Breast epithelium (tissue), 4 donors: Measurements from ENCODE around the gene KIAA0232. TPM values are rescaled to one million over a fixed set of nuclear protein-coding genes. Genes with fewer than 3 reads are reported as not detected.

Source experiments
- DNase-seq, 2 donors: peaks; one replicate each; pipeline ENCODE4 v3.0.0-alpha.2; 2019; ENCODE audit warnings: low spot score in 2 of 2
- H3K27ac ChIP-seq, 2 donors: fragments of 200-600 bp; sonication (generic) in 1 of 2; one replicate each; pipeline ENCODE4 v1.5.1; 2016 to 2019; ENCODE audit warnings: mild to moderate bottlenecking in 1 of 2
- H3K27me3 ChIP-seq, 2 donors: fragments of 200-600 bp; sonication (generic) in 1 of 2; one replicate each; pipeline versions ENCODE4 v1.5.1 to v1.6.0; 2017 to 2019; ENCODE audit warnings: control low read depth in 1 of 2, mild to moderate bottlenecking in 1 of 2
- H3K36me3 ChIP-seq: fragments of 200-600 bp; one replicate; pipeline ENCODE4 v1.5.1; 2019
- H3K4me1 ChIP-seq, 2 donors: fragments of 200-600 bp; sonication (generic); one replicate each; pipeline ENCODE4 v1.5.1; 2016 to 2019; ENCODE audit warnings: control low read depth in 1 of 2
- H3K4me3 ChIP-seq, 3 donors: fragments of 200-600 bp; sonication (generic); 1 replicate in 2 of 3; 2 replicates in 1 of 3; pipeline ENCODE4 v1.5.1; 2016 to 2019; ENCODE audit warnings: mild to moderate bottlenecking in 3 of 3, moderate library complexity in 2 of 3
- H3K9me3 ChIP-seq, 2 donors: fragments of 200-600 bp; sonication (generic) in 1 of 2; one replicate each; pipeline ENCODE4 v1.5.1; 2016 to 2019; ENCODE audit warnings: control low read depth in 1 of 2
- POLR2A ChIP-seq: fragments of 450-650 bp; IDR thresholded peaks from one replicate; pipeline ENCODE4 v1.6.1; 2016; ENCODE audit warnings: antibody characterized with exemption, mild to moderate bottlenecking, moderate library complexity
- POLR2AphosphoS5 ChIP-seq, 3 donors: sonication (generic); formaldehyde crosslinking; IDR thresholded peaks; one replicate each; pipeline ENCODE4 v1.6.1; 2017; ENCODE audit warnings: antibody characterized with exemption in 3 of 3
- intact Hi-C: fragments of 100-400 bp; cut with DNase I; formaldehyde crosslinking; loops from one replicate; pipeline ENCODE4 v1.15.1; 2023; ENCODE audit warnings: low total_unique reads
- total RNA-seq, 3 donors: library from RNA; depleted of rRNA; stranded (reverse); fragments of >200 nt; gene quantifications; one replicate each; pipeline ENCODE4 v1.1.0, GENCODE V29; 2016
- TF ChIP-seq, protein P1 (sequence below), 3 donors: fragments of 450-650 bp; IDR thresholded peaks; one replicate each; pipeline ENCODE4 v1.5.1; 2016 to 2017; ENCODE audit warnings: antibody characterized with exemption in 3 of 3, mild to moderate bottlenecking in 3 of 3, moderate library complexity in 3 of 3

Gene KIAA0232
- total RNA-seq, 3 donors from 2014 or later = 31.5 to 40.8 (median 31.7) TPM

DNA sequence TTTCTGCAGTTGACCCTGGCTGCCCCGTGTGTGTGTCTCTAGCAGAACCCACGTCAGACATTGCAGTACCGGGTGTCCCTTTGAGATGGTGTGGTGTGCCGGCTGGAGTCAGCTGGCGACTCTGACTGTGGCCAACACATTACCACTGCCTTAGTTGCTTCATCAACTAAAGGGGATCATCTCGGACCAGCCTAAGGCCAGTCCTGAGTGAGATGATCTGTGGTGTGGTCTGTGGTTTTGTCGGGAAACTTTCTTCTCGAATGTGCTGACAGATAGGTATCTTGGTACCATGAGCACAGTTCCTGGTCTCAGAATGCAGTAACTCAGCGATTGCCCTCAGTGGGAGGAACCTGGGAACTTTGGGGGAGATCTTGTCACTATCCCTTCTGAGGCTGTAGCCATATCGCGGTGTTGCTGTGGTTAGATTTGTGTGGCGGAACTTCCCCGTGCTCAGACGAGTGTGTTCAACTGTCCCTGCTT is 142.9 kb downstream of the KIAA0232 start:
- peak overlapping the region in 1 of 2 donors; percentile 38 for H3K27ac ChIP-seq
- DNase-seq = no peak
- no peaks in the 10 kb centered on the region for H3K4me1 ChIP-seq
- TF ChIP-seq POLR2A = no peak
- TF ChIP-seq POLR2AphosphoS5 (IDR thresholded peaks at IDR 0.05) = peak in 1 of 3 donors; percentile 27
- no peaks in the 10 kb centered on the region for H3K9me3 ChIP-seq
- H3K4me3 ChIP-seq = no peak overlapping the region
- no peaks in the 10 kb centered on the region for H3K27me3 ChIP-seq
- H3K36me3 ChIP-seq = no peaks in the 10 kb centered on the region
- intact Hi-C loops = no loop called here

DNA sequence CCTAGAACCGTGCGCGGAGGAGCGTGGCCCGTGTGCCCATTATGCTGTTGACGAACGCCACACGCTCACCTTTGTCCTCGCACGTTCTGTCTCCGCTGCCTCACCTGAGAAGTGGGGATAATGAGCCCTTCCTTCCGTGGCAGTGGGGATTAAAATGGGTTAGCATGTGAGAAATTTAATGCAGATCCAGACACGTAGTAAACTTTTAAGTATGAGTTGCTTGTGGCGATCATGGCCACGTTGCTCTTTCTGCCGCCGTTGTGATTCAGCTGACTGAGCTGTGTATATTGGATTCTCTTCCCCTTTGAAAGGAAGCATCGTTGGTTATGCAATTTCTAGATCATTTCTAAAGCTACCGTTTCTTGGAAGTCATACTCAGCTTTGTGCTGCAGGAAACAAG is 143.6 kb downstream of the KIAA0232 start:
- Histone ChIP-seq H3K9me3 (no peaks in the 10 kb centered on the region), H3K27ac (peak overlapping the region in 1 of 2 donors; percentile 38), H3K27me3 (no peaks in the 10 kb centered on the region), H3K4me3 (no peak overlapping the region), H3K36me3 (no peaks in the 10 kb centered on the region), H3K4me1 (no peaks in the 10 kb centered on the region)
- intact Hi-C loops = no loop called here
- DNase-seq = no peak
- TF ChIP-seq, protein P1, sequence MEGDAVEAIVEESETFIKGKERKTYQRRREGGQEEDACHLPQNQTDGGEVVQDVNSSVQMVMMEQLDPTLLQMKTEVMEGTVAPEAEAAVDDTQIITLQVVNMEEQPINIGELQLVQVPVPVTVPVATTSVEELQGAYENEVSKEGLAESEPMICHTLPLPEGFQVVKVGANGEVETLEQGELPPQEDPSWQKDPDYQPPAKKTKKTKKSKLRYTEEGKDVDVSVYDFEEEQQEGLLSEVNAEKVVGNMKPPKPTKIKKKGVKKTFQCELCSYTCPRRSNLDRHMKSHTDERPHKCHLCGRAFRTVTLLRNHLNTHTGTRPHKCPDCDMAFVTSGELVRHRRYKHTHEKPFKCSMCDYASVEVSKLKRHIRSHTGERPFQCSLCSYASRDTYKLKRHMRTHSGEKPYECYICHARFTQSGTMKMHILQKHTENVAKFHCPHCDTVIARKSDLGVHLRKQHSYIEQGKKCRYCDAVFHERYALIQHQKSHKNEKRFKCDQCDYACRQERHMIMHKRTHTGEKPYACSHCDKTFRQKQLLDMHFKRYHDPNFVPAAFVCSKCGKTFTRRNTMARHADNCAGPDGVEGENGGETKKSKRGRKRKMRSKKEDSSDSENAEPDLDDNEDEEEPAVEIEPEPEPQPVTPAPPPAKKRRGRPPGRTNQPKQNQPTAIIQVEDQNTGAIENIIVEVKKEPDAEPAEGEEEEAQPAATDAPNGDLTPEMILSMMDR (IDR thresholded peaks at IDR 0.05) = no peak
- TF ChIP-seq POLR2AphosphoS5 (IDR thresholded peaks at IDR 0.05) (no peak), POLR2A (no peak)

DNA sequence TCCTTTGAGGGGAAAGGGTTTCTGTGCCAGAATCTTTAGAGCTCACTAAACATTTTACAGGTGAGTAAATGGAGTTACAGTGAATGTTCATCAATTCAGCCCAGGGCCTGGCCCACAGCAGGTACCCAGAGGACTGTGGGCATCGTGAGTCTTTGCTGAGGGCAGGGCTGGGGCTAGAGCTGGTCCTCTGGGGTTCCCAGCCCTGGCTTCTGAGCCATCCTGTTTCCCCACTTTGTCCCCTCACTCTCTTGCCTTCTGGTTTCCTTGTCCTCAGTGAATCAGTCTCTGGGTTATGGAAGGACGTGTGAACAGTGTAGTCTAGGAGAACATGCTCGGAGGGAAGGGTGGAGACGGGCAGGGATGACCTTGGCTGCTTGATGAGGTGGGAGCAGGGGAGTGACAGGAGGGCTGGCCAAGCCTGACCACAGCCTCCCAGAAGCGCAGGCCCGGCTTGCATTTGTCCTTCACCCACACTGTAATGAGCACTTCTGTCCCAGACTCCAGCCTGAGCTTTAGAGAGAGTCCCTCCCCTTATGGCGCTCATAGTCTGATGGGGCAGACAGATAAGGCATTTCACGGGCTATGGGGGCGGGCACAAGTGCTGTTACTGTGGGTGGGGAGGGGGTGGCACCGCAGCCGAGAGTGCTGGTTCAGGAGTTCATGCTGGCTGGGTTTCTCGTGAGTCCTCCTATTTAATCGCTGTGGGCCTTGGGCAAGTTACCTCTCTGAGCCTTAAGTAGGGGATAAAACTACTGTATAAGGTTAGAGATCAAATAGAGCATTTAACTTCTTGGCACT is 144.4 kb downstream of the KIAA0232 start:
- H3K27me3 ChIP-seq = no peaks in the 10 kb centered on the region
- H3K4me1 ChIP-seq = no peaks in the 10 kb centered on the region
- intact Hi-C loops = no loop called here
- no peaks in the 10 kb centered on the region for H3K9me3 ChIP-seq
- peak overlapping the region in 1 of 2 donors; percentile 28 for H3K27ac ChIP-seq
- H3K4me3 ChIP-seq = no peak overlapping the region
- DNase-seq = no peak
- TF ChIP-seq POLR2AphosphoS5 (IDR thresholded peaks at IDR 0.05) (no peak), POLR2A (no peak)
- TF ChIP-seq, protein P1 (IDR thresholded peaks at IDR 0.05) = no peak
- H3K36me3 ChIP-seq = no peaks in the 10 kb centered on the region

DNA sequence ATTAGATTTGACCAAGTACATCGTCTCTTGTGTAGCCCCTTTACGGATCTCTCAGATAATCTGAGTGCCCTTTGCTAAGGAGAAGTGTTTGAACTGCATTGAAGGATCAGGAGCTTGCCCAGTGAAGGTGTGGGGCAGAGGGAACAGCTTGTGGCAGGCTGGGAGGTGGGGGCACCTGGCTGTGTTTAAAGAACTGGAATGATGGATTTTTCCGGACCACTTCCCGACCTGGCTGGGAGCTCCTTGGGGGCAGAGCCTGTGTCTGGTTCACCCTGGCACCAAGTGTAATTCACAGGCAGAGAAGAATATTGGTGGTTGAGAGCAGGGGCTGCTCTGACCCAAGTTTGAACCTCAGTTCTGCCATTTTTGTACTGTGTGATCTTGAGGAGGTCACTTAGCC is 145.6 kb downstream of the KIAA0232 start:
- TF ChIP-seq POLR2A (no peak), POLR2AphosphoS5 (IDR thresholded peaks at IDR 0.05) (no peak)
- TF ChIP-seq, protein P1 (IDR thresholded peaks at IDR 0.05) = no peak
- H3K4me1 ChIP-seq = no peaks in the 10 kb centered on the region
- no peak overlapping the region for H3K4me3 ChIP-seq
- no peaks in the 10 kb centered on the region for H3K36me3 ChIP-seq
- no peak overlapping the region for H3K27ac ChIP-seq
- no peaks in the 10 kb centered on the region for H3K27me3 ChIP-seq
- no peaks in the 10 kb centered on the region for H3K9me3 ChIP-seq
- DNase-seq = no peak
- intact Hi-C loops = no loop called here

DNA sequence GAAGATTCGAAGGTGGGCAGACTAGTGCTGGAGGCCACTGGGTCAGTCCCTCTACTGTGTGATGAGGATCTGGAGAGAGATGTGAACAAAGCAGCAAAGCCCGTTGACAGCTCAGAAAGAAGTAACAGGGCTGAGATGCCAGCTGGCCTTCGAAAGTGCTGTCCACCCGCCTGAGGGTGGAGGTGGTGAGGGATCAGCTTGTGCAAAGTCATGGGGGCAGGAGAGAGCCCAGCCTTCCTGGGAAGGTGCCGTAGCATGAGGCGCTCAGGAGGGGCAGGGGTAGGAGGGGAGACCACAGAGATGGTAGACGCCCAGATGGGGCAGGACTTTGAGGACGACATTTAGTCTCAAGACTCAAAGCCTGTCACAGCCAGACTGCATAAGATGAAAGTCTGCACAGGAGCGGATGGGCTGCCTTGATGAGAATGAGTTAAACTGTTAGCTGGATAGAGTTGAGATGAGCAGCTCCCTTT is 146.8 kb downstream of the KIAA0232 start:
- intact Hi-C loops = no loop called here
- DNase-seq = no peak
- no peaks in the 10 kb centered on the region for H3K27me3 ChIP-seq

More for the DNA sequence above, 146.8 kb downstream of the KIAA0232 start:
- H3K9me3 ChIP-seq = no peaks in the 10 kb centered on the region
- no peaks in the 10 kb centered on the region for H3K4me1 ChIP-seq
- H3K27ac ChIP-seq = peak overlapping the region in 1 of 2 donors; percentile 50
- no peak overlapping the region for H3K4me3 ChIP-seq
- no peaks in the 10 kb centered on the region for H3K36me3 ChIP-seq
- no peak for TF ChIP-seq POLR2AphosphoS5 (IDR thresholded peaks at IDR 0.05)
- TF ChIP-seq, protein P1 (IDR thresholded peaks at IDR 0.05) = no peak
- TF ChIP-seq POLR2A = no peak
